ENCODE data around the gene FBLN2. TPM values are rescaled to one million over a fixed set of nuclear protein-coding genes. Genes with fewer than 3 reads are reported as not detected.

Gene FBLN2
- total RNA-seq, 4 donors from 2014 or later, result 6.3 to 122 (median 25.7) TPM

GRCh38 chr3:13584427-13584891 lies 35.5 kb downstream of the FBLN2 start:
- 85 to 94% methylated on average over 4 to 5 of the region's 8 CpGs for WGBS, 2 donors
- H3K27me3 ChIP-seq, result no peaks in the 10 kb centered on the region
- H3K9me3 ChIP-seq, result no peaks in the 10 kb centered on the region
- DNase-seq, result no peak
- TF ChIP-seq POLR2A (IDR thresholded peaks at IDR 0.05), result no peak
- TF ChIP-seq, protein P1, sequence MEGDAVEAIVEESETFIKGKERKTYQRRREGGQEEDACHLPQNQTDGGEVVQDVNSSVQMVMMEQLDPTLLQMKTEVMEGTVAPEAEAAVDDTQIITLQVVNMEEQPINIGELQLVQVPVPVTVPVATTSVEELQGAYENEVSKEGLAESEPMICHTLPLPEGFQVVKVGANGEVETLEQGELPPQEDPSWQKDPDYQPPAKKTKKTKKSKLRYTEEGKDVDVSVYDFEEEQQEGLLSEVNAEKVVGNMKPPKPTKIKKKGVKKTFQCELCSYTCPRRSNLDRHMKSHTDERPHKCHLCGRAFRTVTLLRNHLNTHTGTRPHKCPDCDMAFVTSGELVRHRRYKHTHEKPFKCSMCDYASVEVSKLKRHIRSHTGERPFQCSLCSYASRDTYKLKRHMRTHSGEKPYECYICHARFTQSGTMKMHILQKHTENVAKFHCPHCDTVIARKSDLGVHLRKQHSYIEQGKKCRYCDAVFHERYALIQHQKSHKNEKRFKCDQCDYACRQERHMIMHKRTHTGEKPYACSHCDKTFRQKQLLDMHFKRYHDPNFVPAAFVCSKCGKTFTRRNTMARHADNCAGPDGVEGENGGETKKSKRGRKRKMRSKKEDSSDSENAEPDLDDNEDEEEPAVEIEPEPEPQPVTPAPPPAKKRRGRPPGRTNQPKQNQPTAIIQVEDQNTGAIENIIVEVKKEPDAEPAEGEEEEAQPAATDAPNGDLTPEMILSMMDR (IDR thresholded peaks at IDR 0.05), result no peak
- no peaks in the 10 kb centered on the region for H3K36me3 ChIP-seq
- intact Hi-C loops (cut with DNase I), result no loop called here
- no peak overlapping the region for H3K4me3 ChIP-seq
- no peak overlapping the region for H3K27ac ChIP-seq
- H3K4me1 ChIP-seq, result peaks cover 0 to 38% (median 6%) of the 10 kb centered on the region in 3 donors

DNA sequence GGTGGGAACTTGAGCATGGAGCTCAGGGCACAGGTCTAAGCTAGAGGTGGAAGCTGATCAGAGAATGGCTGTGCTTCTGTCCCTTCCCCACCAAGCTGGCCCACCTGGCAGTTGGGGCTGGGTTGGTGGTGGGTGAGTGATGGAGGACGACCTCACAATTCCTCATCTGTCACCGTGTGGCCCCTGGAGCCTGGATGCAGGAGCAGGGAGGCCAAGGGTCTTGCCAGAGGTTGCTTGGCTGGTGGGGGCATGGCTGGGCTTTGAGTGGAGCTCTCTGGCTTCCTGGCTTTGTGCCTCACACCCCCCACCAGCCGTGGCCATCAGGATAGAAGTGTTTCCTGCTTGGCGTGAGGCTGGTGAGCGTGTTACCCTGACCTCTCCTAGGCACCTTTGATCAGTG lies 36.0 kb downstream of the FBLN2 start:
- no peak overlapping the region for H3K27ac ChIP-seq
- H3K27me3 ChIP-seq, result no peaks in the 10 kb centered on the region
- H3K9me3 ChIP-seq, result no peaks in the 10 kb centered on the region
- H3K4me3 ChIP-seq, result no peak overlapping the region
- intact Hi-C loops (cut with DNase I), result no loop called here
- H3K36me3 ChIP-seq, result no peaks in the 10 kb centered on the region
- H3K4me1 ChIP-seq, result peaks cover 0 to 35% (median 6%) of the 10 kb centered on the region in 3 donors
- 63 to 80% methylated on average over 3 of the region's 5 CpGs for WGBS, 2 donors
- no peak for TF ChIP-seq POLR2A (IDR thresholded peaks at IDR 0.05)
- TF ChIP-seq, protein P1 (IDR thresholded peaks at IDR 0.05), result no peak
- no peak for DNase-seq

DNA sequence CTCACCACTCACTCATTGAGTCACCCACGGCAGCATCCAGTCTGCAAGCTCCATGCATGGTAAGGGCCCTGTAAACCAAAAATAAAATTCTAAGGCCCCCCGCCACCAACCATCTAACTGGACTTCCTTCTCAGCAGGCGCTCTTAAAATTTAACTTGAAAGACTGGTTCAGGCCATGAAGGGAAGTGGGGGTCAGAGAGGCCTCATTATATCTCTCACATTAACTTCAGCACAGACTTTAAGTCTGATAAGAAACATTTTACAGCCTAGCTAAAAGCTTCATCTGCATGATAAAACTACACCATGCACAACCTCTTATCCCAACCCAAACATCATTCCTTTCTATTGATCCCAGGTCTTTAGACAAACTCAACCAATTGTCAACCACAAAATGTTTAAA lies 38.5 kb downstream of the FBLN2 start:
- no peak for TF ChIP-seq POLR2A (IDR thresholded peaks at IDR 0.05)
- TF ChIP-seq, protein P1 (IDR thresholded peaks at IDR 0.05), result no peak
- no peaks in the 10 kb centered on the region for H3K27me3 ChIP-seq
- WGBS, 2 donors, result 82% methylated on average over 3 of the region's 3 CpGs
- peaks cover 0 to 12% (median 3%) of the 10 kb centered on the region in 3 donors for H3K4me1 ChIP-seq
- no peak for DNase-seq
- H3K27ac ChIP-seq, result no peak overlapping the region
- H3K4me3 ChIP-seq, result no peak overlapping the region
- no peaks in the 10 kb centered on the region for H3K9me3 ChIP-seq
- H3K36me3 ChIP-seq, result no peaks in the 10 kb centered on the region
- intact Hi-C loops (cut with DNase I), result no loop called here

DNA sequence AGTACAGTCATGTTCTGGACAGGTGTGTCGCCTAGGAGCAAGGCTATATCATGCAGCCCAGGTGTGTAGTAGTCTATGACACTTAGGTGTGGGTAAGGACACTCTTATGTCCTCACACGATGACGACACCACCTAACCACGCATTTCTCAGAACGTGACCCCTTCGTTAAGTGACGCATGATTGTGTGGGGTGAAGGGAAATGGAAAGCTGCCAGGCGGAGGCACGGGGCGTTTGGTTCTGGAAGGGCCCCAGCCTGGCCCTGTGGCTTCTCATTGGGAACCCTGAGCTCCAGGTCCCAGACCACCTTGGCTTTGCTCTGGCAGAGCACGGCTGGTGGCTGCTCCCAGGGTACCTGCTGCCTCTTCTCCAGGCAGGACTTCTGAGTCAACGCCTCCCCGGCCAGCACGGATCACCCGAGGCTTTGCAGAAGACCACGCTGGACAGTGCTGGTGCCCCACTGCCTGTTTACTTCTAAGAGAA lies 39.3 kb downstream of the FBLN2 start:
- no peak overlapping the region for H3K4me3 ChIP-seq
- no peak for DNase-seq
- peaks cover 0 to 12% (median 0%) of the 10 kb centered on the region in 3 donors for H3K4me1 ChIP-seq
- TF ChIP-seq POLR2A (IDR thresholded peaks at IDR 0.05), result no peak
- TF ChIP-seq, protein P1 (IDR thresholded peaks at IDR 0.05), result no peak
- H3K27me3 ChIP-seq, result no peaks in the 10 kb centered on the region
- H3K9me3 ChIP-seq, result no peaks in the 10 kb centered on the region
- intact Hi-C loops (cut with DNase I), result no loop called here
- WGBS, 2 donors, result 74 to 91% methylated on average over 16 of the region's 16 CpGs
- no peak overlapping the region for H3K27ac ChIP-seq
- H3K36me3 ChIP-seq, result no peaks in the 10 kb centered on the region

- Histone ChIP-seq H3K4me1 (peaks cover 0 to 18% (median 0%) of the 10 kb centered on the region in 3 donors), H3K27me3 (no peaks in the 10 kb centered on the region), H3K27ac (no peak overlapping the region), H3K9me3 (no peaks in the 10 kb centered on the region), H3K4me3 (no peak overlapping the region), H3K36me3 (no peaks in the 10 kb centered on the region)
- 87 to 89% methylated on average over 2 to 4 of the region's 4 CpGs for WGBS, 2 donors
- DNase-seq, result no peak
- TF ChIP-seq, protein P1 (IDR thresholded peaks at IDR 0.05), result no peak
- TF ChIP-seq POLR2A (IDR thresholded peaks at IDR 0.05), result no peak
- intact Hi-C loops (cut with DNase I), result no loop called here
Measured at GRCh38 chr3:13588993-13589392, 40.1 kb downstream of the FBLN2 start.
